SK-N-SH treated with all-trans-retinoic acid at 6 μM for 48 hours (cell line): ENCODE data around the gene ZYG11A.

Experiments used
- ARNTL ChIP-seq: fragments of 450-650 bp; formaldehyde crosslinking; IDR thresholded peaks from 2 replicates; pipeline ENCODE4 v1.5.0; 2020; ENCODE audit warnings: low read depth, mild to moderate bottlenecking, moderate library complexity, borderline replicate concordance
- BACH2 ChIP-seq: fragments of 250-450 bp; sonication (Bioruptor Pico); IDR thresholded peaks from 2 replicates; pipeline ENCODE4 v1.9.0; 2021; ENCODE audit warnings: mild to moderate bottlenecking, borderline replicate concordance
- CSDC2 ChIP-seq: fragments of 250-450 bp; sonication (Bioruptor Pico); IDR thresholded peaks from 2 replicates; pipeline ENCODE4 v1.5.0; 2020; ENCODE audit warnings: mild to moderate bottlenecking, moderate library complexity
- ESRRG ChIP-seq: fragments of 250-450 bp; sonication (Bioruptor Pico); IDR thresholded peaks from 2 replicates; pipeline ENCODE4 v1.6.1; 2021; ENCODE audit warnings: mild to moderate bottlenecking
- RARB ChIP-seq: fragments of 250-450 bp; sonication (Bioruptor Pico); IDR thresholded peaks from 2 replicates; pipeline ENCODE4 v1.8.0; 2021; ENCODE audit warnings: mild to moderate bottlenecking, moderate library complexity
- ZFP3 ChIP-seq: fragments of 250-450 bp; sonication (Bioruptor Pico); IDR thresholded peaks from 2 replicates; pipeline ENCODE4 v1.5.0; 2020; ENCODE audit warnings: mild to moderate bottlenecking, moderate library complexity
- ZFP30 ChIP-seq: fragments of 450-650 bp; formaldehyde crosslinking; IDR thresholded peaks from 2 replicates; pipeline ENCODE4 v1.5.0; 2022; ENCODE audit warnings: mild to moderate bottlenecking, moderate library complexity
- ZNF565 ChIP-seq: fragments of 450-650 bp; formaldehyde crosslinking; conservative IDR thresholded peaks from 2 replicates; pipeline ENCODE4 v1.5.0; 2020; ENCODE audit warnings: low read depth, mild to moderate bottlenecking, moderate library complexity
- ZNF70 ChIP-seq: fragments of 450-650 bp; formaldehyde crosslinking; IDR thresholded peaks from 2 replicates; pipeline ENCODE4 v1.5.0; 2020; ENCODE audit warnings: mild to moderate bottlenecking, moderate library complexity
- TF ChIP-seq, protein P1 (sequence below): fragments of 250-450 bp; sonication (Bioruptor Pico); IDR thresholded peaks from 2 replicates; pipeline ENCODE4 v1.5.0; 2020; ENCODE audit warnings: mild to moderate bottlenecking, moderate library complexity
- TF ChIP-seq, protein P2 (sequence below): fragments of 250-450 bp; sonication (Bioruptor Pico); IDR thresholded peaks from 2 replicates; pipeline ENCODE4 v1.8.0; 2021; ENCODE audit warnings: low read depth, mild to moderate bottlenecking, moderate library complexity, borderline replicate concordance

DNA sequence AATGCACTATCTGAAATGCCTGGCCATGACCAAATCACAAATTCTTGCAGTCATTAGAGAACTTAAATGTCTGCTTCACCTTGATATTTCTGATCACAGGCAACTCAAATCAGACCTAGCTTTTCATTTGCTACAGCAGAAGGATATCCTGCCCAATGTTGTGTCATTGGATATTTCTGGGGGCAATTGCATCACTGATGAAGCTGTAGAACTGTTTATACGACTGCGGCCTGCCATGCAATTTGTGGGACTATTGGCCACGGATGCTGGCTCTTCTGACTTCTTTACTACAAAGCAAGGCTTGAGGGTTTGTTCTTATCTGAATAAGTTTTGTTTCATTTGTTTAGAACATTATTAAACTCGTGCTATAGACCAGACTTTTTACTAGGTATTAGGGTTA is 14.9 kb downstream of the ZYG11A start:
- TF ChIP-seq ZFP3 = no peak
- no peak for TF ChIP-seq ZNF70 (CRISPR knock-in tag)
- no peak for TF ChIP-seq ZNF565
- TF ChIP-seq BACH2 (CRISPR knock-in tag) = no peak
- no peak for TF ChIP-seq CSDC2 (CRISPR knock-in tag)
- no peak for TF ChIP-seq ESRRG
- TF ChIP-seq RARB (CRISPR knock-in tag) = no peak
- TF ChIP-seq ZFP30 (CRISPR knock-in tag) = no peak
- TF ChIP-seq, protein P1, sequence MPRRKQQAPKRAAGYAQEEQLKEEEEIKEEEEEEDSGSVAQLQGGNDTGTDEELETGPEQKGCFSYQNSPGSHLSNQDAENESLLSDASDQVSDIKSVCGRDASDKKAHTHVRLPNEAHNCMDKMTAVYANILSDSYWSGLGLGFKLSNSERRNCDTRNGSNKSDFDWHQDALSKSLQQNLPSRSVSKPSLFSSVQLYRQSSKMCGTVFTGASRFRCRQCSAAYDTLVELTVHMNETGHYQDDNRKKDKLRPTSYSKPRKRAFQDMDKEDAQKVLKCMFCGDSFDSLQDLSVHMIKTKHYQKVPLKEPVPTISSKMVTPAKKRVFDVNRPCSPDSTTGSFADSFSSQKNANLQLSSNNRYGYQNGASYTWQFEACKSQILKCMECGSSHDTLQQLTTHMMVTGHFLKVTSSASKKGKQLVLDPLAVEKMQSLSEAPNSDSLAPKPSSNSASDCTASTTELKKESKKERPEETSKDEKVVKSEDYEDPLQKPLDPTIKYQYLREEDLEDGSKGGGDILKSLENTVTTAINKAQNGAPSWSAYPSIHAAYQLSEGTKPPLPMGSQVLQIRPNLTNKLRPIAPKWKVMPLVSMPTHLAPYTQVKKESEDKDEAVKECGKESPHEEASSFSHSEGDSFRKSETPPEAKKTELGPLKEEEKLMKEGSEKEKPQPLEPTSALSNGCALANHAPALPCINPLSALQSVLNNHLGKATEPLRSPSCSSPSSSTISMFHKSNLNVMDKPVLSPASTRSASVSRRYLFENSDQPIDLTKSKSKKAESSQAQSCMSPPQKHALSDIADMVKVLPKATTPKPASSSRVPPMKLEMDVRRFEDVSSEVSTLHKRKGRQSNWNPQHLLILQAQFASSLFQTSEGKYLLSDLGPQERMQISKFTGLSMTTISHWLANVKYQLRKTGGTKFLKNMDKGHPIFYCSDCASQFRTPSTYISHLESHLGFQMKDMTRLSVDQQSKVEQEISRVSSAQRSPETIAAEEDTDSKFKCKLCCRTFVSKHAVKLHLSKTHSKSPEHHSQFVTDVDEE (CRISPR knock-in tag) = no peak
- TF ChIP-seq ARNTL = no peak
- TF ChIP-seq, protein P2, sequence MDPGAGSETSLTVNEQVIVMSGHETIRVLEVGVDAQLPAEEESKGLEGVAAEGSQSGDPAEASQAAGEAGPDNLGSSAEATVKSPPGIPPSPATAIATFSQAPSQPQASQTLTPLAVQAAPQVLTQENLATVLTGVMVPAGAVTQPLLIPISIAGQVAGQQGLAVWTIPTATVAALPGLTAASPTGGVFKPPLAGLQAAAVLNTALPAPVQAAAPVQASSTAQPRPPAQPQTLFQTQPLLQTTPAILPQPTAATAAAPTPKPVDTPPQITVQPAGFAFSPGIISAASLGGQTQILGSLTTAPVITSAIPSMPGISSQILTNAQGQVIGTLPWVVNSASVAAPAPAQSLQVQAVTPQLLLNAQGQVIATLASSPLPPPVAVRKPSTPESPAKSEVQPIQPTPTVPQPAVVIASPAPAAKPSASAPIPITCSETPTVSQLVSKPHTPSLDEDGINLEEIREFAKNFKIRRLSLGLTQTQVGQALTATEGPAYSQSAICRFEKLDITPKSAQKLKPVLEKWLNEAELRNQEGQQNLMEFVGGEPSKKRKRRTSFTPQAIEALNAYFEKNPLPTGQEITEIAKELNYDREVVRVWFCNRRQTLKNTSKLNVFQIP = no peak
